Measurements from ENCODE around the gene NFILZ. TPM values are rescaled to one million over a fixed set of nuclear protein-coding genes. Genes with fewer than 3 reads are reported as not detected.

NFILZ gene, protein sequence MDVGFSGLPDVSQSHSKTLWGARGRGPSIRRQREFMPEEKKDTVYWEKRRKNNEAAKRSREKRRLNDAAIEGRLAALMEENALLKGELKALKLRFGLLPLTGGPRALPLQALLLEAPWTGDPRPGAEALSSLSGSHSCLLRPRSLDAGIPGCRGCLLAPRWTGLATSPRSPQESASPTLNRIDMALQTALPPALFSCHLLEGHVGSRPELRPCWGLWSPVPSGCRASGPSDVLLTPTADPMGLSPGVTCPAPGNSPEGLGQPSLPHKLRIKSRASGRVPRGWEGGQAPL
- not detected in 2 replicates for polyA plus RNA-seq (2011; rRNA removed)
- not detected in 2 replicates for polyA minus RNA-seq (2011; rRNA and poly(A)+ RNA removed)

DNA sequence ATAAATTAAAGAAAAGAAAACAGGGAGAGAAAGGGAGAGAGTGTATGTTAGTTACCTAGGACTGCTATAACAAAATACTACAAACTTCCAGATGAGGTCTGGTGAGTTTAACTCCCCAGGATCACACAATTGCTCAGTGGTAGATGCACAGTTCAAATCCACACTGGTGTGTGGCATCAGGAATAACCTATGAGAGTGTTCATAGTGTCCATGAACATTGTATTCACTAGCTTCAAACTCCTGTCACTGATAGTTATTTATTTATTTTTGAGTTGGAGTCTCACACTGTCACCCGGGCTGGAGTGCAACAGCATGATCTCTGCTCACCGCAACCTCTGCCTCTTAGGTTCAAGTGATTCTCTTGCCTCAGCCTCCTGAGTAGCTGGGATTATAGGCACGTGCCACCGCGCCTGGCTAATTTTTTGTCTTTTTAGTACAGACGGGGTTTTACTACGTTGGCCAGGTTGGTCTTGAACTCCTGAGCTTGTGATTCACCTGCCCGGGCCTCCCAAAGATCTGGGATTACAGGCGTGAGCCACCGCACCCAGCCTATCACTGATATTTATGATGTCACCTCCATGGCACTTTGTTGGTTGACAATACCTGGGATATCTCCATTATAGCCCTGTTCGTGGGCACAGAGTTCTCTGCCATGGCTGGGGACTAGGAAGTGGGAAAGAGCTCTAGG, at the start of gene NFILZ:
Gene NFILZ, plus strand, starts transcription at position 638 of the 688 bp plus-strand sequence. CDS start 46,133 bp downstream, outside the sequence.
- TF ChIP-seq, protein P1, sequence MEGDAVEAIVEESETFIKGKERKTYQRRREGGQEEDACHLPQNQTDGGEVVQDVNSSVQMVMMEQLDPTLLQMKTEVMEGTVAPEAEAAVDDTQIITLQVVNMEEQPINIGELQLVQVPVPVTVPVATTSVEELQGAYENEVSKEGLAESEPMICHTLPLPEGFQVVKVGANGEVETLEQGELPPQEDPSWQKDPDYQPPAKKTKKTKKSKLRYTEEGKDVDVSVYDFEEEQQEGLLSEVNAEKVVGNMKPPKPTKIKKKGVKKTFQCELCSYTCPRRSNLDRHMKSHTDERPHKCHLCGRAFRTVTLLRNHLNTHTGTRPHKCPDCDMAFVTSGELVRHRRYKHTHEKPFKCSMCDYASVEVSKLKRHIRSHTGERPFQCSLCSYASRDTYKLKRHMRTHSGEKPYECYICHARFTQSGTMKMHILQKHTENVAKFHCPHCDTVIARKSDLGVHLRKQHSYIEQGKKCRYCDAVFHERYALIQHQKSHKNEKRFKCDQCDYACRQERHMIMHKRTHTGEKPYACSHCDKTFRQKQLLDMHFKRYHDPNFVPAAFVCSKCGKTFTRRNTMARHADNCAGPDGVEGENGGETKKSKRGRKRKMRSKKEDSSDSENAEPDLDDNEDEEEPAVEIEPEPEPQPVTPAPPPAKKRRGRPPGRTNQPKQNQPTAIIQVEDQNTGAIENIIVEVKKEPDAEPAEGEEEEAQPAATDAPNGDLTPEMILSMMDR (IDR thresholded peaks at IDR 0.05; ENCODE audit: insufficient read depth, low read depth, low read length), result no peak
- Histone ChIP-seq H3K36me3 (ENCODE audit: control insufficient read depth, insufficient read depth, low read length) (no peaks in the 10 kb centered on the region), H3K4me3 (ENCODE audit: low read depth, low read length) (no peak within 1 kb of the TSS), H3K27me3 (ENCODE audit: control insufficient read depth, insufficient read depth, low read length) (no peaks in the 10 kb centered on the region)
- ChIA-PET CTCF (interaction anchor here (1.5 to 2.5 kb wide), 2 partner anchors 12 to 14 kb away, joined by 4 to 10 read pairs; no protein-coding TSS in a partner anchor), POLR2A (no interaction called here)
- no peak for DNase-seq (ENCODE audit: low read depth)

DNA sequence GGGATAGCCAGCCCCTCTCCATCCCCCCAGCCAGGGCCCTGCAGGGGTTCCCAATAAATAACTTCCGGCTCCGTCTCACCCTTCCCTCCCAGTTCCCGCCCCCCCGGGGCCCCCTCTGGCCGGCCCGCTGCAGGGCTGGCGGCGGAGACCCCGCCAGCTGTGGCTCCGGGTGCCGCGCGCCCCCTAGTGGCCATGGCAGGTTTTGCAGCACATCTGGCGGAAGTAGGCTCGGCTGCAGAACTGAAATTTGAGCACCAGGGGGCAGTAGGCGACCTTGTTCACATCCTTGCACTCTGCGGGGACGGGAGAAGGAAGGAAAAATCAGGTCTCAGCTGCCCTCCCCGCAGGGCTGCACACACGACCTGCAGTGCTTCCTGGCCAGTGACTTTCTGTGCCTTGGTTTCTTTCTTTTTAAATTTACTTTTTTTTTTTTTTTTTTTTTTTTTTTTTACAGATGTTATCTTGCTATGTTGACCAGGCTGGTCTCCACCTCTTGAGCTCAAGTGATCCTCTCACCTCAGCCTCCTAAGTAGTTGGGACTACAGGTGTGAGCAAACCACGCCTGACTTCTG, 49.6 kb upstream of the NFILZ start:
- no peaks in the 10 kb centered on the region; the same call in 1 of the 2 replicates for H3K27me3 ChIP-seq (ENCODE audit: control insufficient read depth, insufficient read depth, low read length)
- no peak overlapping the region for H3K4me3 ChIP-seq (ENCODE audit: low read depth, low read length)
- H3K36me3 ChIP-seq (ENCODE audit: control insufficient read depth, insufficient read depth, low read length), result peaks cover 1% of the 10 kb centered on the region; the same call in 1 of the 2 replicates
- ChIA-PET POLR2A (no interaction called here), CTCF (interaction anchor here (0.6 to 7.1 kb wide), 38 partner anchors 9 to 279 kb away, joined by 3 to 83 read pairs (median 5); no protein-coding TSS in a partner anchor)
- TF ChIP-seq, protein P1 (IDR thresholded peaks at IDR 0.05; ENCODE audit: insufficient read depth, low read depth, low read length), result peak; percentile 96
- DNase-seq (ENCODE audit: low read depth), result no peak

DNA sequence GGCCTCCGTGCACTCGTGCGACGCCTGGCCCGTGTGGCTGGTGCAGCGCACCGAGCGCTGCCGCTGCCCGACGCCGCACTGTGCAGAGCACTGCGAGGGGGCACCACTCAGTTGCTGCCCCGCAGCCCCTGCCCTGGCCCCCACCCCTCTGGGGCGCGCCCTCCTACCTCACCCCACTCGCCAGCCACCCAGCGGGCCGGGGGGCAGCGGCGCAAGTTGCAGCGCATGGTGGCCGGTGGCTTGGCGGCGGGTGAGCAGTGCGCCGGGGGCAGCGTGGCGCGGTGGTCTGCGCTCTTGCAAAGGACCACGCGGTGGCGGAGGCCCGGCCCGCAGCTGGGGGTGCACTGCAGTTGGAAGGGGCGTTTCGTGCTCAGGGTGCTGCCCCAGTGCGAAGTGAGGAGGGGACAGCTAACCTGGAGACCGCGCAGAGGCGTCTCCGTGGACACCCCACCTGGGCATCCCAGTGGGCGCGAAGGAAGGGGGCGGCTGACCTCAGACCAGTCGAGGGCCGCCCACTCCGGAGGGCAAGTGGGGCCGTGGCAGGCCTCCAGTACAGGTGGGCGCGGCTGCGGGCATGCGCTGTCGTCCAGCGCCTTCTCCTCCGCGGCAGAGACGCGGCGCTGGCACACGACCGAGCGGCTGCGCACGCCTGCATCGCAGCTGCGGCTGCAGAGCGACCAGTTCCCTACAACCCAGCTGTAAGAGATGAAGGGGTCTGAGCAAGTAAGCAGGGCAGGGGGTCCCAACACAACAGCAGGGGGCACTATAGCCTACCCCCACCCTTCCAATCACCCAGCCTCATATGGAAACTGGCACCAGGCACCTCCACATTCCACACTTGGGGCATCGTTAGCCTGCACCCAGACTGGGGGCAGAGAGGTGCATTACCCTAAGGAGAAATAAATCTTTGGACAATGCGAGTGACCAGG, 45.2 kb upstream of the NFILZ start:
- TF ChIP-seq, protein P1 (IDR thresholded peaks at IDR 0.05; ENCODE audit: insufficient read depth, low read depth, low read length), result no peak
- Histone ChIP-seq H3K36me3 (ENCODE audit: control insufficient read depth, insufficient read depth, low read length) (peaks cover 1% of the 10 kb centered on the region; the same call in 1 of the 2 replicates), H3K27me3 (ENCODE audit: control insufficient read depth, insufficient read depth, low read length) (no peaks in the 10 kb centered on the region), H3K4me3 (ENCODE audit: low read depth, low read length) (no peak overlapping the region)
- CTCF ChIA-PET, result interaction anchor here (1.2 to 4.1 kb wide), 4 partner anchors 8 to 1081 kb away, joined by 3 to 29 read pairs (median 14); partner anchors contain the start of gene MYO1F
- DNase-seq (ENCODE audit: low read depth), result no peak
- POLR2A ChIA-PET, result no interaction called here

DNA sequence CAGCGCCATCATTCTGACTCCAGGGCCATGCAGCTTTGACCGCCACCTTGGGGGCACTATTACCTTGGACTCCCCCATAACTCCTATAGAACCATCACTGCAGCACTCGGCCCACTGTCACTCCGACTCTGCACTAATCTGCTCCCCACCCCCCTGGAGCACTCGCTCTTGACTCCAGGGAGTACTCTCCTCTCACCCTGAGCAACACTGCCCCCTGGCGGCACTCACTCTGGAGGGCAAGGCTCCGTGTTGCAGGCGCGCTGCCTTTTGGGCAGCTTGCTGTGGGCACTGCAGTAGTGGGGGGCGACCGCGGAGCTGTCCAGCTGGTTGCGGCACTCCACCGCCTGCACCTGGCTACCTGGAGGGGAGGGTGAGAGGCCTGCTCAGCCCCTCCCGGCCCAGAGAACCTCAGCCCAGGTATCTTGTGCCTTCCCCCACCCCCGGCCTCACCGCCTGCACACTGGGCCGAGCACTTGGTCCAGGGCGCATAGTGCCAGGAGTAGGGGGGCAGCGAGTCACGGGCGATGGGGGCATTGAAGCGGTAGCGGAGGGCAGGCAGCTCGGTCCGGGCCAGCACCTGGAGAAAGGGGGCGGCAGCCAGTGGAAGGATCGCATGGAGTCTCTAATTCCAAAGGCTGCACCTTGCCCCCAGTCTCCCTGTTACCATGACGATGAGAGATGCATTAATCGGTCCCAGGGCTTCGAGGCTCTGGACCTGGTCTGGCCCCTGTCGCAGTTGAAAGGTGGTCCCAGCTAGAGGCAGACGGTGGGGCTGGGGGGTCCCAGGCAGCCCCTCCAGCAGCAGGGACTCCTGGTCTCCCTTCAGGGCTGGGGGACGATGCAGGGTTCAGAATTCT, 44.3 kb upstream of the NFILZ start:
- no peak for DNase-seq (ENCODE audit: low read depth)
- CTCF ChIA-PET, result interaction anchor here (0.5 to 4.1 kb wide), 7 partner anchors 9 to 1082 kb away, joined by 3 to 29 read pairs (median 3); partner anchors contain the start of gene MYO1F
- no peaks in the 10 kb centered on the region for H3K27me3 ChIP-seq (ENCODE audit: control insufficient read depth, insufficient read depth, low read length)
- POLR2A ChIA-PET, result no interaction called here
- H3K36me3 ChIP-seq (ENCODE audit: control insufficient read depth, insufficient read depth, low read length), result peaks cover 1% of the 10 kb centered on the region; the same call in 1 of the 2 replicates
- TF ChIP-seq, protein P1 (IDR thresholded peaks at IDR 0.05; ENCODE audit: insufficient read depth, low read depth, low read length), result peak; percentile 62
- no peak overlapping the region for H3K4me3 ChIP-seq (ENCODE audit: low read depth, low read length)

Measured in BJ (cell line).